Breast epithelium (tissue), 3 donors: ENCODE measurements around the gene VIT.

Source experiments
- CTCF ChIP-seq, 3 donors: fragments of 450-650 bp; IDR thresholded peaks; one replicate each; pipeline ENCODE4 v1.5.1; 2016 to 2017; ENCODE audit warnings: antibody characterized with exemption in 3 of 3, mild to moderate bottlenecking in 3 of 3, moderate library complexity in 3 of 3
- POLR2A ChIP-seq: fragments of 450-650 bp; IDR thresholded peaks from one replicate; pipeline ENCODE4 v1.6.1; 2016; ENCODE audit warnings: antibody characterized with exemption, mild to moderate bottlenecking, moderate library complexity
- POLR2AphosphoS5 ChIP-seq, 3 donors: sonication (generic); formaldehyde crosslinking; IDR thresholded peaks; one replicate each; pipeline ENCODE4 v1.6.1; 2017; ENCODE audit warnings: antibody characterized with exemption in 3 of 3

GRCh38 chr2:36702781-36703180 is 6.3 kb downstream of the VIT start:
- TF ChIP-seq CTCF (IDR thresholded peaks at IDR 0.05) (no peak), POLR2A (no peak), POLR2AphosphoS5 (IDR thresholded peaks at IDR 0.05) (no peak)
